HCT116 (cell line): ENCODE results near the gene CREB3. TPM values are rescaled to one million over a fixed set of nuclear protein-coding genes. Genes with fewer than 3 reads are reported as not detected.

ENCODE experiments used
- ATAC-seq: fragments of 200-7000 bp; cut with Tn5 transposase; 2 replicates; pipeline ENCODE4 v1.9.1; 2020; ENCODE audit warnings: mild to moderate bottlenecking, moderate library complexity
- BruUV-seq: library from RNA; stranded (reverse); fragments of 400-500 nt; replicated peaks from 2 replicates; lab custom pipeline; 2021; lab: Mats Ljungman, UMichigan
- CTCF ChIA-PET: fragments of 300-600 bp; sonication (Branson Sonifier 250); formaldehyde crosslinking; loops from one replicate; lab custom pipeline; 2021; ENCODE audit warnings: antibody characterized with exemption; lab: Charles Lee
- POLR2A ChIA-PET: fragments of 300-600, 350-600 bp; sonication (Branson Sonifier 250); formaldehyde crosslinking; loops from one replicate; lab custom pipeline; 2021; ENCODE audit warnings: antibody characterized with exemption; lab: Charles Lee
- RAD21 ChIA-PET, 2 experiments: fragments of 300-600 bp; sonication (Branson Sonifier 250); formaldehyde crosslinking; loops; one replicate each; lab custom pipeline; 2023; ENCODE audit warnings: low total read pairs in 2 of 2; ENCODE audit not compliant: uncharacterized antibody in 2 of 2, unreplicated experiment in 2 of 2, low non-redundant PET in 1 of 2; lab: Charles Lee
- DNase-seq: peaks from one replicate; pipeline ENCODE4 v3.0.0-alpha.2; 2010; ENCODE audit warnings: low read depth, low spot score
- H2AFZ ChIP-seq: fragments of 200-600 bp; shearing (Covaris generic), sonication (generic); 2 replicates; pipeline ENCODE4 v1.6.1; 2017; ENCODE audit warnings: low read depth, mixed run types, mixed read lengths, antibody characterized with exemption, low read length; ENCODE audit not compliant: poor library complexity, severe bottlenecking
- H3K27ac ChIP-seq: 2 replicates; pipeline ENCODE4 v1.5.1; 2012; ENCODE audit warnings: low read depth, low read length
- H3K27me3 ChIP-seq: fragments of 200-600 bp; sonication (generic); 2 replicates; pipeline ENCODE4 v1.6.1; 2016; ENCODE audit warnings: mixed run types, low read length, mixed read lengths; ENCODE audit not compliant: insufficient read depth
- H3K36me3 ChIP-seq, 2 experiments: fragments of 200-500 bp in 1 of 2; fragments of 200-600 bp in 1 of 2; sonication (Bioruptor generic) in 1 of 2; sonication (generic) in 1 of 2; 2 replicates each; pipeline versions ENCODE4 v1.5.1 to v1.6.1; 2014 to 2016; ENCODE audit warnings: low read length in 2 of 2, inconsistent platforms in 1 of 2, mixed read lengths in 1 of 2, mixed run types in 1 of 2; ENCODE audit not compliant: insufficient read depth in 2 of 2, control insufficient read depth in 1 of 2
- H3K4me1 ChIP-seq, 2 experiments: fragments of 200-600 bp in 1 of 2; sonication (generic) in 1 of 2; 2 replicates each; pipeline versions ENCODE4 v1.5.1 to v1.6.1; 2012 to 2017; ENCODE audit warnings: low read length in 2 of 2, inconsistent platforms in 1 of 2, mild to moderate bottlenecking in 1 of 2, mixed read lengths in 1 of 2, mixed run types in 1 of 2, moderate library complexity in 1 of 2; ENCODE audit not compliant: insufficient read depth in 2 of 2, control insufficient read depth in 1 of 2
- H3K4me2 ChIP-seq: fragments of 200-600 bp; sonication (generic); 2 replicates; pipeline ENCODE4 v1.6.1; 2017; ENCODE audit warnings: mixed run types, low read length, mixed read lengths
- H3K4me3 ChIP-seq, 2 experiments: fragments of 200-600 bp in 1 of 2; sonication (generic) in 1 of 2; replicated peaks in 1 of 2; 2 replicates each; pipeline ENCODE4 v1.5.1; 2011 to 2016; ENCODE audit warnings: low read length in 2 of 2, control low read depth in 1 of 2, low read depth in 1 of 2, mild to moderate bottlenecking in 1 of 2, mixed read lengths in 1 of 2, mixed run types in 1 of 2
- H3K79me2 ChIP-seq: fragments of 200-600 bp; sonication (generic); 2 replicates; pipeline ENCODE4 v1.6.1; 2017; ENCODE audit warnings: mild to moderate bottlenecking, mixed run types, low read length, moderate library complexity, mixed read lengths; ENCODE audit not compliant: insufficient read depth
- H3K9ac ChIP-seq: fragments of 200-600 bp; sonication (generic); 2 replicates; pipeline ENCODE4 v1.6.1; 2016; ENCODE audit warnings: low read length, mixed read lengths
- H3K9me2 ChIP-seq: fragments of 200-600 bp; sonication (generic), shearing (Covaris generic); 2 replicates; pipeline ENCODE4 v1.6.1; 2017; ENCODE audit warnings: mixed run types, mild to moderate bottlenecking, moderate library complexity; ENCODE audit not compliant: insufficient read depth
- H3K9me3 ChIP-seq, 2 experiments: fragments of 200-500 bp in 1 of 2; fragments of 200-600 bp in 1 of 2; sonication (Bioruptor generic) in 1 of 2; sonication (generic) in 1 of 2; 2 replicates each; pipeline ENCODE4 v1.6.1; 2014 to 2017; ENCODE audit warnings: low read length in 2 of 2, mixed read lengths in 2 of 2, inconsistent platforms in 1 of 2, low read depth in 1 of 2, mild to moderate bottlenecking in 1 of 2, mixed run types in 1 of 2, moderate library complexity in 1 of 2; ENCODE audit not compliant: control insufficient read depth in 1 of 2, insufficient read depth in 1 of 2
- H4K20me1 ChIP-seq: fragments of 200-600 bp; sonication (generic), shearing (Covaris generic); 2 replicates; pipeline ENCODE4 v1.6.1; 2017; ENCODE audit warnings: mixed run types, mild to moderate bottlenecking, moderate library complexity; ENCODE audit not compliant: insufficient read depth
- CEBPB ChIP-seq: IDR thresholded peaks from 2 replicates; pipeline ENCODE4 v1.6.1; 2012; ENCODE audit warnings: low read depth
- EZH2phosphoT487 ChIP-seq: fragments of 200-600 bp; IDR thresholded peaks from 2 replicates; pipeline ENCODE4 v1.6.1; 2018; ENCODE audit warnings: antibody characterized with exemption, borderline replicate concordance
- FOSL1 ChIP-seq: IDR thresholded peaks from 2 replicates; pipeline ENCODE4 v1.6.1; 2012; ENCODE audit warnings: low read depth
- JUND ChIP-seq: IDR thresholded peaks from 2 replicates; pipeline ENCODE4 v1.6.1; 2012
- POLR2A ChIP-seq: IDR thresholded peaks from 2 replicates; pipeline ENCODE4 v1.7.0; 2011; ENCODE audit warnings: borderline replicate concordance; ENCODE audit not compliant: insufficient read depth, insufficient read length; ENCODE audit errors: extremely low read depth
- SIN3A ChIP-seq: IDR thresholded peaks from 2 replicates; pipeline ENCODE4 v1.6.1; 2012; ENCODE audit warnings: low read depth
- ZNF274 ChIP-seq: fragments of 200-500 bp; sonication (Bioruptor generic); IDR thresholded peaks from 2 replicates; pipeline ENCODE4 v1.6.1; 2014; ENCODE audit warnings: mild to moderate bottlenecking, low read depth, low read length, inconsistent platforms
- intact Hi-C: fragments of 100-400 bp; cut with micrococcal nuclease; formaldehyde crosslinking; loops from 2 replicates; pipeline ENCODE4 v1.10.0; 2022
- total RNA-seq: library from RNA; stranded (reverse); gene quantifications from one replicate; pipeline ENCODE4 v1.2.1, GENCODE V29; 2021; ENCODE audit not compliant: unreplicated experiment
- TF ChIP-seq, protein P1 (sequence below), 3 experiments: fragments of 200-600 bp in 1 of 3; sonication (generic) in 1 of 3; IDR thresholded peaks in 2 of 3; conservative IDR thresholded peaks in 1 of 3; 2 replicates each; pipeline ENCODE4 v1.5.1; 2012 to 2017; ENCODE audit warnings: low read depth in 2 of 3, low read length in 2 of 3, antibody characterized with exemption in 1 of 3, borderline replicate concordance in 1 of 3, control low read depth in 1 of 3, mild to moderate bottlenecking in 1 of 3, mixed read lengths in 1 of 3, mixed run types in 1 of 3, moderate library complexity in 1 of 3; ENCODE audit not compliant: insufficient read depth in 1 of 3
- TF ChIP-seq, protein P2 (sequence below): IDR thresholded peaks from 2 replicates; pipeline ENCODE4 v1.6.1; 2012
- TF ChIP-seq, protein P3 (sequence below): IDR thresholded peaks from 2 replicates; pipeline ENCODE4 v1.6.1; 2011; ENCODE audit warnings: mild to moderate bottlenecking, low read length, moderate library complexity; ENCODE audit not compliant: insufficient replicate concordance; ENCODE audit errors: extremely low read depth
- TF ChIP-seq, protein P4 (sequence below): IDR thresholded peaks from 2 replicates; pipeline ENCODE4 v1.6.1; 2012; ENCODE audit warnings: low read depth

Gene CREB3
- total RNA-seq, 1 experiment from 2014 or later = 22.3 TPM

- TF ChIP-seq, protein P1, sequence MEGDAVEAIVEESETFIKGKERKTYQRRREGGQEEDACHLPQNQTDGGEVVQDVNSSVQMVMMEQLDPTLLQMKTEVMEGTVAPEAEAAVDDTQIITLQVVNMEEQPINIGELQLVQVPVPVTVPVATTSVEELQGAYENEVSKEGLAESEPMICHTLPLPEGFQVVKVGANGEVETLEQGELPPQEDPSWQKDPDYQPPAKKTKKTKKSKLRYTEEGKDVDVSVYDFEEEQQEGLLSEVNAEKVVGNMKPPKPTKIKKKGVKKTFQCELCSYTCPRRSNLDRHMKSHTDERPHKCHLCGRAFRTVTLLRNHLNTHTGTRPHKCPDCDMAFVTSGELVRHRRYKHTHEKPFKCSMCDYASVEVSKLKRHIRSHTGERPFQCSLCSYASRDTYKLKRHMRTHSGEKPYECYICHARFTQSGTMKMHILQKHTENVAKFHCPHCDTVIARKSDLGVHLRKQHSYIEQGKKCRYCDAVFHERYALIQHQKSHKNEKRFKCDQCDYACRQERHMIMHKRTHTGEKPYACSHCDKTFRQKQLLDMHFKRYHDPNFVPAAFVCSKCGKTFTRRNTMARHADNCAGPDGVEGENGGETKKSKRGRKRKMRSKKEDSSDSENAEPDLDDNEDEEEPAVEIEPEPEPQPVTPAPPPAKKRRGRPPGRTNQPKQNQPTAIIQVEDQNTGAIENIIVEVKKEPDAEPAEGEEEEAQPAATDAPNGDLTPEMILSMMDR (IDR thresholded peaks at IDR 0.05 in 2 of 3, conservative IDR thresholded peaks at IDR 0.05 in 1 of 3; ENCODE audit: borderline replicate concordance in 1 of 3, insufficient read depth in 1 of 3, low read depth in 2 of 3, low read length in 2 of 3) = no peak
- TF ChIP-seq, protein P2, sequence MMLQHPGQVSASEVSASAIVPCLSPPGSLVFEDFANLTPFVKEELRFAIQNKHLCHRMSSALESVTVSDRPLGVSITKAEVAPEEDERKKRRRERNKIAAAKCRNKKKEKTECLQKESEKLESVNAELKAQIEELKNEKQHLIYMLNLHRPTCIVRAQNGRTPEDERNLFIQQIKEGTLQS = no peak
Measured at GRCh38 chr9:35767458-35767857, 35.0 kb downstream of the CREB3 start (continued).

- no peak overlapping the region for H3K27ac ChIP-seq
- H4K20me1 ChIP-seq = no peaks in the 10 kb centered on the region
- BruUV-seq = no TSS peak
- no peaks in the 10 kb centered on the region for H3K9me3 ChIP-seq
- H3K79me2 ChIP-seq = no peaks in the 10 kb centered on the region
- no peak overlapping the region for H3K9ac ChIP-seq
- no peaks in the 10 kb centered on the region for H3K36me3 ChIP-seq
- no peak overlapping the region for H3K4me3 ChIP-seq
- H3K27me3 ChIP-seq = no peaks in the 10 kb centered on the region
- RAD21 ChIA-PET = no interaction called here
- intact Hi-C loops = no loop called here
- DNase-seq (no peak), ATAC-seq (no peak)
- POLR2A ChIA-PET = no interaction called here
- peaks cover 0 to 6% of the 10 kb centered on the region in 2 experiments; a peak in 1 of 4 replicates for H3K4me1 ChIP-seq
- CTCF ChIA-PET = interaction anchor here (1.2 kb wide), 1 partner anchor 21 kb away, joined by 3 read pairs; no protein-coding TSS in a partner anchor
- no peak overlapping the region for H2AFZ ChIP-seq
- H3K9me2 ChIP-seq = no peaks in the 10 kb centered on the region
- no peak overlapping the region for H3K4me2 ChIP-seq
- TF ChIP-seq JUND (no peak), ZNF274 (no peak), CEBPB (no peak), SIN3A (no peak), FOSL1 (no peak), POLR2A (no peak), EZH2phosphoT487 (no peak)
- TF ChIP-seq, protein P1 (IDR thresholded peaks at IDR 0.05 in 2 of 3, conservative IDR thresholded peaks at IDR 0.05 in 1 of 3; ENCODE audit: borderline replicate concordance in 1 of 3, insufficient read depth in 1 of 3, low read depth in 2 of 3, low read length in 2 of 3) = no peak
- TF ChIP-seq, protein P3, sequence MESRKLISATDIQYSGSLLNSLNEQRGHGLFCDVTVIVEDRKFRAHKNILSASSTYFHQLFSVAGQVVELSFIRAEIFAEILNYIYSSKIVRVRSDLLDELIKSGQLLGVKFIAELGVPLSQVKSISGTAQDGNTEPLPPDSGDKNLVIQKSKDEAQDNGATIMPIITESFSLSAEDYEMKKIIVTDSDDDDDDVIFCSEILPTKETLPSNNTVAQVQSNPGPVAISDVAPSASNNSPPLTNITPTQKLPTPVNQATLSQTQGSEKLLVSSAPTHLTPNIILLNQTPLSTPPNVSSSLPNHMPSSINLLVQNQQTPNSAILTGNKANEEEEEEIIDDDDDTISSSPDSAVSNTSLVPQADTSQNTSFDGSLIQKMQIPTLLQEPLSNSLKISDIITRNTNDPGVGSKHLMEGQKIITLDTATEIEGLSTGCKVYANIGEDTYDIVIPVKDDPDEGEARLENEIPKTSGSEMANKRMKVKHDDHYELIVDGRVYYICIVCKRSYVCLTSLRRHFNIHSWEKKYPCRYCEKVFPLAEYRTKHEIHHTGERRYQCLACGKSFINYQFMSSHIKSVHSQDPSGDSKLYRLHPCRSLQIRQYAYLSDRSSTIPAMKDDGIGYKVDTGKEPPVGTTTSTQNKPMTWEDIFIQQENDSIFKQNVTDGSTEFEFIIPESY = no peak
- TF ChIP-seq, protein P4, sequence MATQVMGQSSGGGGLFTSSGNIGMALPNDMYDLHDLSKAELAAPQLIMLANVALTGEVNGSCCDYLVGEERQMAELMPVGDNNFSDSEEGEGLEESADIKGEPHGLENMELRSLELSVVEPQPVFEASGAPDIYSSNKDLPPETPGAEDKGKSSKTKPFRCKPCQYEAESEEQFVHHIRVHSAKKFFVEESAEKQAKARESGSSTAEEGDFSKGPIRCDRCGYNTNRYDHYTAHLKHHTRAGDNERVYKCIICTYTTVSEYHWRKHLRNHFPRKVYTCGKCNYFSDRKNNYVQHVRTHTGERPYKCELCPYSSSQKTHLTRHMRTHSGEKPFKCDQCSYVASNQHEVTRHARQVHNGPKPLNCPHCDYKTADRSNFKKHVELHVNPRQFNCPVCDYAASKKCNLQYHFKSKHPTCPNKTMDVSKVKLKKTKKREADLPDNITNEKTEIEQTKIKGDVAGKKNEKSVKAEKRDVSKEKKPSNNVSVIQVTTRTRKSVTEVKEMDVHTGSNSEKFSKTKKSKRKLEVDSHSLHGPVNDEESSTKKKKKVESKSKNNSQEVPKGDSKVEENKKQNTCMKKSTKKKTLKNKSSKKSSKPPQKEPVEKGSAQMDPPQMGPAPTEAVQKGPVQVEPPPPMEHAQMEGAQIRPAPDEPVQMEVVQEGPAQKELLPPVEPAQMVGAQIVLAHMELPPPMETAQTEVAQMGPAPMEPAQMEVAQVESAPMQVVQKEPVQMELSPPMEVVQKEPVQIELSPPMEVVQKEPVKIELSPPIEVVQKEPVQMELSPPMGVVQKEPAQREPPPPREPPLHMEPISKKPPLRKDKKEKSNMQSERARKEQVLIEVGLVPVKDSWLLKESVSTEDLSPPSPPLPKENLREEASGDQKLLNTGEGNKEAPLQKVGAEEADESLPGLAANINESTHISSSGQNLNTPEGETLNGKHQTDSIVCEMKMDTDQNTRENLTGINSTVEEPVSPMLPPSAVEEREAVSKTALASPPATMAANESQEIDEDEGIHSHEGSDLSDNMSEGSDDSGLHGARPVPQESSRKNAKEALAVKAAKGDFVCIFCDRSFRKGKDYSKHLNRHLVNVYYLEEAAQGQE = no peak
- TF ChIP-seq, all 23 proteins: peak for 0
Measured at GRCh38 chr9:35769763-35770162, 37.3 kb downstream of the CREB3 start.
